ENCODE results near the gene ZNF367. TPM values are rescaled to one million over a fixed set of nuclear protein-coding genes. Genes with fewer than 3 reads are reported as not detected.

The ZNF367 gene
- total RNA-seq, 2 donors from 2014 or later = 1.0 to 2.6 TPM

DNA sequence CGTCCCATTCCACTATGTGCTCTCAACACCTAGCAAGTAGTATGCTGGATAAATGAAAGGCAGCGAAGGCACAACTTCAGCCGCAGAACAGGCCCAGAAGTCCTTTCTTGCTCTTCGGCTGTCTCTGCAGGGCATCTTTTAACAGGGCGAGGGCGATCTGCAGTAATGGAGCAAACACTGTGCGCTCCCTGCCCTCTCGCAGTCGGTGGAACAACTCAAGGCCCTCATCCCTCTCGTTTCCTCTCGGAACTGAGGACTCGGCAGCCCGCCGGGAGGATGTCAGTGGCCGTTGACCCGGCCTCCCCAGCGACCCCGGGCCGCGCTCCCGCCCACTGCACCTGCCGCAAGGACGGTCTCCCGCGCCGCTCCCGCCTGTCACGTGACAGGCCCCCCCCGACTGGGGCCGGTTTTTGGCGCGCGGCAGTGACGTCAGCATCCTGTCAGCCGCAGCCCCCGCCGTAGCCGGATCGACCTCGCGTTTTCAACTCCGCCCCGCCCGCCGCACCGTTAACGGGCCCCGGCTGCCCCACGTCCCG lies 1.1 kb downstream of the ZNF367 start:
- H3K4me1 ChIP-seq = peaks cover 29% of the 10 kb centered on the region
- H3K36me3 ChIP-seq (replicated peaks in 1 of 2; ENCODE audit: insufficient read depth in 1 of 2, low read depth in 2 of 2) = no peaks in the 10 kb centered on the region
- ATAC-seq (peak; percentile 29), DNase-seq (peak; percentile 86 to 92 (median 89))
- TF ChIP-seq POLR2A (IDR thresholded peaks at IDR 0.05) = peak; percentile 41 to 81 (median 79)
- TF ChIP-seq, protein P1, sequence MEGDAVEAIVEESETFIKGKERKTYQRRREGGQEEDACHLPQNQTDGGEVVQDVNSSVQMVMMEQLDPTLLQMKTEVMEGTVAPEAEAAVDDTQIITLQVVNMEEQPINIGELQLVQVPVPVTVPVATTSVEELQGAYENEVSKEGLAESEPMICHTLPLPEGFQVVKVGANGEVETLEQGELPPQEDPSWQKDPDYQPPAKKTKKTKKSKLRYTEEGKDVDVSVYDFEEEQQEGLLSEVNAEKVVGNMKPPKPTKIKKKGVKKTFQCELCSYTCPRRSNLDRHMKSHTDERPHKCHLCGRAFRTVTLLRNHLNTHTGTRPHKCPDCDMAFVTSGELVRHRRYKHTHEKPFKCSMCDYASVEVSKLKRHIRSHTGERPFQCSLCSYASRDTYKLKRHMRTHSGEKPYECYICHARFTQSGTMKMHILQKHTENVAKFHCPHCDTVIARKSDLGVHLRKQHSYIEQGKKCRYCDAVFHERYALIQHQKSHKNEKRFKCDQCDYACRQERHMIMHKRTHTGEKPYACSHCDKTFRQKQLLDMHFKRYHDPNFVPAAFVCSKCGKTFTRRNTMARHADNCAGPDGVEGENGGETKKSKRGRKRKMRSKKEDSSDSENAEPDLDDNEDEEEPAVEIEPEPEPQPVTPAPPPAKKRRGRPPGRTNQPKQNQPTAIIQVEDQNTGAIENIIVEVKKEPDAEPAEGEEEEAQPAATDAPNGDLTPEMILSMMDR (IDR thresholded peaks at IDR 0.05) = peak in 3 of 7 experiments; percentile 27 to 44 (median 34)
- no peaks in the 10 kb centered on the region for H3K27me3 ChIP-seq
- WGBS, 2 donors = 0% methylated on average over 9 to 33 of the region's 50 CpGs
- H3K9me3 ChIP-seq = no peaks in the 10 kb centered on the region
- peak overlapping the region; percentile 58 to 64 for H3K4me3 ChIP-seq
- H3K27ac ChIP-seq = peak overlapping the region; percentile 96 to 99 (median 97)
- intact Hi-C loops (cut with DNase I) = no loop called here

GRCh38 chr9:96413302-96414221 lies 4.6 kb downstream of the ZNF367 start:
- TF ChIP-seq, protein P1 (IDR thresholded peaks at IDR 0.05) = no peak
- TF ChIP-seq POLR2A (IDR thresholded peaks at IDR 0.05) = peak in 1 of 3 donors; percentile 23
- no peak overlapping the region for H3K4me3 ChIP-seq
- no peaks in the 10 kb centered on the region for H3K36me3 ChIP-seq (replicated peaks in 1 of 2; ENCODE audit: insufficient read depth in 1 of 2, low read depth in 2 of 2)
- H3K9me3 ChIP-seq = no peaks in the 10 kb centered on the region
- H3K4me1 ChIP-seq = peaks cover 6% of the 10 kb centered on the region
- WGBS, 2 donors = 65 to 73% methylated on average over 7 of the region's 7 CpGs
- no peak for ATAC-seq
- H3K27ac ChIP-seq = peak overlapping the region in 1 of 4 donors; percentile 66
- DNase-seq = peak in 1 of 4 donors; percentile 41
- H3K27me3 ChIP-seq = no peaks in the 10 kb centered on the region
- intact Hi-C loops (cut with DNase I) = no loop called here

- Histone ChIP-seq H3K27ac (no peak overlapping the region), H3K27me3 (no peaks in the 10 kb centered on the region), H3K4me3 (no peak overlapping the region), H3K9me3 (no peaks in the 10 kb centered on the region), H3K36me3 (replicated peaks in 1 of 2; ENCODE audit: insufficient read depth in 1 of 2, low read depth in 2 of 2) (no peaks in the 10 kb centered on the region), H3K4me1 (peaks cover 6% of the 10 kb centered on the region)
- no peak for DNase-seq
- intact Hi-C loops (cut with DNase I) = no loop called here
- TF ChIP-seq, protein P1 (IDR thresholded peaks at IDR 0.05) = no peak
- TF ChIP-seq POLR2A (IDR thresholded peaks at IDR 0.05) = no peak
- ATAC-seq = no peak
- WGBS, 2 donors = 80% methylated on average over 8 of the region's 8 CpGs
Measured at GRCh38 chr9:96412174-96412913, 5.8 kb downstream of the ZNF367 start.

GRCh38 chr9:96411129-96411838 lies 6.9 kb downstream of the ZNF367 start:
- Histone ChIP-seq H3K9me3 (no peaks in the 10 kb centered on the region), H3K27me3 (no peaks in the 10 kb centered on the region), H3K36me3 (replicated peaks in 1 of 2; ENCODE audit: insufficient read depth in 1 of 2, low read depth in 2 of 2) (no peaks in the 10 kb centered on the region), H3K4me3 (no peak overlapping the region), H3K27ac (no peak overlapping the region), H3K4me1 (no peaks in the 10 kb centered on the region)
- ATAC-seq (no peak), DNase-seq (no peak)
- intact Hi-C loops (cut with DNase I) = no loop called here
- WGBS, 2 donors = 83 to 95% methylated on average over 5 of the region's 5 CpGs
- no peak for TF ChIP-seq POLR2A (IDR thresholded peaks at IDR 0.05)
- TF ChIP-seq, protein P1 (IDR thresholded peaks at IDR 0.05) = no peak

Data from body of pancreas (tissue), 4 donors.